ENCODE data around the gene MARK4. TPM values are rescaled to one million over a fixed set of nuclear protein-coding genes. Genes with fewer than 3 reads are reported as not detected.

MARK4 gene
- total and polyA plus RNA-seq, 9 donors, result 14.2 to 53.3 (median 43.1) TPM

DNA sequence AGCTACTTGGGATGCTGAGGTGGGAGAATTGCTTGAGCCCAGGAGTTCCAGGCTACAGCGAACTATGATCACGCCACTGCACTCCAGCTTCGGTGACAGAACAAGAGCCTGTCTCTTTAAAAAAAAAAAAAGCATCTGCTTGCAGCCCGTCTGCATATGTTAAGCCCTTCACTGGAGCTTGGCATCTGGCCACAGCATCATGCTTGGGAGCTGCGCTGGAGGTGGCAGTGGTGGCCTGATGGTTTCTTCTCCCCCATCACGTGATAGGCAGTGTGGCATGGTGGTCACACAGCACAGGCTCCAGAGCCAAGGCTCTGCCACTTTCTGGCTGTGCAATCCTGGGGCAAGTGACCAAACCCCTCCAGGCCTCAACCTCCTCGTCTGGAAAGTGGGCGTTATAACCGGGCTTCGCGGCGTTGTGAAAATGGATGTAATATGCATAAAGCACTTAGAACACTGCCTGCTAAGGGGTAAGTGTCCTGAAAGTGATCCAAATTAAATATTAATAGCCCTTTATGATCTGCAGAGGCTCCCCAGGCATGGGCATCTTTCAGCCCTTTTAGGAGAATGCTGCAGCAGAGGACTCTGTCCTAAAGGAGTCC is 24.4 kb downstream of the MARK4 start:
- Histone ChIP-seq H3K27ac (no peak overlapping the region), H3K36me3 (no peaks in the 10 kb centered on the region), H3K9me3 (no peaks in the 10 kb centered on the region), H3K4me3 (no peak overlapping the region), H3K27me3 (no peaks in the 10 kb centered on the region), H3K4me1 (ENCODE audit: insufficient read depth) (peaks cover 3% of the 10 kb centered on the region)
- intact Hi-C loops (cut with DNase I), result no loop called here
- no peak for DNase-seq
- WGBS, 3 donors, result 50 to 64% (median 63%) methylated on average over 12 of the region's 12 CpGs
- TF ChIP-seq POLR2A (IDR thresholded peaks at IDR 0.05) (no peak), EP300 (IDR thresholded peaks at IDR 0.05) (no peak)
- TF ChIP-seq, protein P1, sequence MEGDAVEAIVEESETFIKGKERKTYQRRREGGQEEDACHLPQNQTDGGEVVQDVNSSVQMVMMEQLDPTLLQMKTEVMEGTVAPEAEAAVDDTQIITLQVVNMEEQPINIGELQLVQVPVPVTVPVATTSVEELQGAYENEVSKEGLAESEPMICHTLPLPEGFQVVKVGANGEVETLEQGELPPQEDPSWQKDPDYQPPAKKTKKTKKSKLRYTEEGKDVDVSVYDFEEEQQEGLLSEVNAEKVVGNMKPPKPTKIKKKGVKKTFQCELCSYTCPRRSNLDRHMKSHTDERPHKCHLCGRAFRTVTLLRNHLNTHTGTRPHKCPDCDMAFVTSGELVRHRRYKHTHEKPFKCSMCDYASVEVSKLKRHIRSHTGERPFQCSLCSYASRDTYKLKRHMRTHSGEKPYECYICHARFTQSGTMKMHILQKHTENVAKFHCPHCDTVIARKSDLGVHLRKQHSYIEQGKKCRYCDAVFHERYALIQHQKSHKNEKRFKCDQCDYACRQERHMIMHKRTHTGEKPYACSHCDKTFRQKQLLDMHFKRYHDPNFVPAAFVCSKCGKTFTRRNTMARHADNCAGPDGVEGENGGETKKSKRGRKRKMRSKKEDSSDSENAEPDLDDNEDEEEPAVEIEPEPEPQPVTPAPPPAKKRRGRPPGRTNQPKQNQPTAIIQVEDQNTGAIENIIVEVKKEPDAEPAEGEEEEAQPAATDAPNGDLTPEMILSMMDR (IDR thresholded peaks at IDR 0.05), result no peak

DNA sequence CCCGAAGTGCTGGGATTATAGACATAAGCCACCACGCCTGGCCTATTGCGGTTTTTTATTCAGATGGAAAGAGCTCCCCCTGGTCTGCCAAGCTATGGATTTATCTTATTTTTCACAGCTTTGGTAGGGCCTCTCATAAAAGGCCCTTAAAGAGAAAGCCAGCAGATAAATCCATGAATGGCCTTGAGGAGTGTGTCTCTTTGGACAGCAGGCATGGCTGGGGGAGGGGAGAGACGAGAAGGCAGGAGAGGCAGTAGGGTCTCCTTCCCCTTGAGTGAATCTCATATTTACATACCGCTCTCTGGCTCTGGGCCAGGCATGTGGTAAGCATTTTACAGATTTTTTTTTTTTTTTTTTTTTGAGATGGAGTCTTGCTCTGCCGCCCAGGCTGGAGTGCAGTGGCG is 25.2 kb downstream of the MARK4 start:
- no peaks in the 10 kb centered on the region for H3K36me3 ChIP-seq
- H3K27me3 ChIP-seq, result no peaks in the 10 kb centered on the region
- H3K27ac ChIP-seq, result peak overlapping the region in 1 of 2 donors; percentile 55
- peaks cover 3% of the 10 kb centered on the region for H3K4me1 ChIP-seq (ENCODE audit: insufficient read depth)
- TF ChIP-seq EP300 (IDR thresholded peaks at IDR 0.05), result no peak
- no peak for TF ChIP-seq POLR2A (IDR thresholded peaks at IDR 0.05)
- TF ChIP-seq, protein P1 (IDR thresholded peaks at IDR 0.05), result no peak
- WGBS, 3 donors, result 24 to 43% (median 28%) methylated on average over 7 of the region's 7 CpGs
- peak; percentile 42 to 78 (median 67) for DNase-seq
- intact Hi-C loops (cut with DNase I), result no loop called here
- no peak overlapping the region for H3K4me3 ChIP-seq
- no peaks in the 10 kb centered on the region for H3K9me3 ChIP-seq

DNA sequence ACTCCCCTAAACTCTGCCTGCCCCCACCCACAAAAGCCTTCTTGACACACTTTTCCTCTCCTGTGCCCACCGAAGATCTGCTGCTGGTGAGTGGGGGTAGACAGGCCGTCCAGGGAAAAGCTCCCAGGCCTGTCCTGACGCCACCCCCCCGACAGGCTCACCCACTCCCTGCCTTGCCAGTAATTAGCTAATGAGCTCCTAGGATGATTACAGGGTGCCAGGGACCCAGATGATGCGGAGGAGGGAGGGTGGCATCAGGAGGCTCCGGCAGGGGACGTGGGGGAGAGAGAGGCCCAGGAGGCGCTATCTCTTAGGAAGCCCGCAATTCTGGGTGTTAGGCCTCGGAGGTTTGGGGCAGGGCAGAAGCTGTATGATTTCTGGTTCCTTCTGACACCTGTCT is 27.0 kb downstream of the MARK4 start:
- no peaks in the 10 kb centered on the region for H3K27me3 ChIP-seq
- no peak for DNase-seq
- peaks cover 3% of the 10 kb centered on the region for H3K4me1 ChIP-seq (ENCODE audit: insufficient read depth)
- TF ChIP-seq POLR2A (IDR thresholded peaks at IDR 0.05) (no peak), EP300 (IDR thresholded peaks at IDR 0.05) (no peak)
- TF ChIP-seq, protein P1 (IDR thresholded peaks at IDR 0.05), result no peak
- H3K4me3 ChIP-seq, result no peak overlapping the region
- WGBS, 3 donors, result 77 to 79% (median 77%) methylated on average over 10 of the region's 10 CpGs
- intact Hi-C loops (cut with DNase I), result no loop called here
- H3K27ac ChIP-seq, result no peak overlapping the region
- H3K36me3 ChIP-seq, result no peaks in the 10 kb centered on the region
- no peaks in the 10 kb centered on the region for H3K9me3 ChIP-seq

- DNase-seq, result no peak
- Histone ChIP-seq H3K27me3 (no peaks in the 10 kb centered on the region), H3K9me3 (no peaks in the 10 kb centered on the region), H3K36me3 (no peaks in the 10 kb centered on the region), H3K4me1 (ENCODE audit: insufficient read depth) (peaks cover 3% of the 10 kb centered on the region), H3K27ac (no peak overlapping the region), H3K4me3 (no peak overlapping the region)
- 82 to 84% (median 82%) methylated on average over 3 of the region's 3 CpGs for WGBS, 3 donors
- intact Hi-C loops (cut with DNase I), result no loop called here
- no peak for TF ChIP-seq EP300 (IDR thresholded peaks at IDR 0.05)
- TF ChIP-seq, protein P1 (IDR thresholded peaks at IDR 0.05), result no peak
- TF ChIP-seq POLR2A (IDR thresholded peaks at IDR 0.05), result no peak
Observed at GRCh38 chr19:45279587-45280192, 28.6 kb downstream of the MARK4 start.

Measured in ovary (tissue), 9 donors.